ENCODE results near the gene GIT2.

Gene GIT2

GRCh38 chr12:109968032-109968420, 28.1 kb downstream of the GIT2 start:
- DNase-seq: no peak

- DNase-seq: no peak
Measured at GRCh38 chr12:109967383-109968031, 28.7 kb downstream of the GIT2 start.

GRCh38 chr12:109966546-109966945, 29.6 kb downstream of the GIT2 start:
- DNase-seq: no peak

- DNase-seq: no peak
Measured at GRCh38 chr12:109963743-109964429, 32.3 kb downstream of the GIT2 start.

- no peak for DNase-seq
Measured at GRCh38 chr12:109963330-109963729, 32.8 kb downstream of the GIT2 start.

GRCh38 chr12:109962398-109962797, 33.8 kb downstream of the GIT2 start:
- DNase-seq: no peak

GRCh38 chr12:109961612-109962011, 34.6 kb downstream of the GIT2 start:
- DNase-seq: no peak

- DNase-seq: no peak
Measured at GRCh38 chr12:109961201-109961600, 35.0 kb downstream of the GIT2 start.

- no peak for DNase-seq
Measured at GRCh38 chr12:109959411-109960093, 36.6 kb downstream of the GIT2 start.

GRCh38 chr12:109958374-109958773, 37.8 kb downstream of the GIT2 start:
- no peak for DNase-seq

- no peak for DNase-seq
Measured at GRCh38 chr12:109953656-109954055, 42.5 kb downstream of the GIT2 start.

GRCh38 chr12:109952873-109953272, 43.3 kb downstream of the GIT2 start:
- no peak for DNase-seq

- DNase-seq: no peak
Measured at GRCh38 chr12:109952160-109952858, 43.9 kb downstream of the GIT2 start.

- no peak for DNase-seq
Measured at GRCh38 chr12:109951751-109952150, 44.4 kb downstream of the GIT2 start.

- DNase-seq: no peak
Measured at GRCh38 chr12:109951136-109951535, 45.0 kb downstream of the GIT2 start.

- DNase-seq: no peak
Measured at GRCh38 chr12:109950625-109951024, 45.5 kb downstream of the GIT2 start.

GRCh38 chr12:109949089-109949488, 47.1 kb downstream of the GIT2 start:
- DNase-seq: peak; percentile 16 to 50

GRCh38 chr12:109948368-109948767, 47.8 kb downstream of the GIT2 start:
- no peak for DNase-seq

- no peak for DNase-seq
Measured at GRCh38 chr12:109947521-109947920, 48.6 kb downstream of the GIT2 start.

- DNase-seq: no peak
Measured at GRCh38 chr12:109946913-109947312, 49.3 kb downstream of the GIT2 start.

GRCh38 chr12:109946505-109946904, 49.7 kb downstream of the GIT2 start:
- DNase-seq: no peak

GRCh38 chr12:109944561-109945359, 51.4 kb downstream of the GIT2 start:
- DNase-seq: no peak

- no peak for DNase-seq
Measured at GRCh38 chr12:109943811-109944210, 52.4 kb downstream of the GIT2 start.
